Measurements from ENCODE around the gene NPW. TPM values are rescaled to one million over a fixed set of nuclear protein-coding genes. Genes with fewer than 3 reads are reported as not detected.

The NPW gene
- total RNA-seq, 1 donor: not detected

- H3K79me2 ChIP-seq (ENCODE audit: insufficient read depth, low read length): peaks cover 36% of the 10 kb centered on the region
- H3K27ac ChIP-seq (ENCODE audit: low read depth, low read length): peak within 1 kb of the TSS; percentile 21
Observed at GRCh38 chr16:2047330-2048115, 27.9 kb downstream of the NPW start, which contains the start of the genes NTHL1 and TSC2. NTHL1 (minus strand) TSS chr16:2047834; CDS start chr16:2047823, 11 bp downstream. TSC2 (plus strand) TSS chr16:2047985; CDS start chr16:2048616, 631 bp downstream.

GRCh38 chr16:2048116-2048543 lies 28.5 kb downstream of the NPW start:
- Histone ChIP-seq H4K20me1 (ENCODE audit: insufficient read depth, low read length) (peaks cover 1% of the 10 kb centered on the region), H3K4me2 (ENCODE audit: insufficient read depth, low read length) (peak overlapping the region; percentile 90), H3K4me1 (ENCODE audit: insufficient read depth, low read length) (peaks cover 13% of the 10 kb centered on the region), H3K79me2 (ENCODE audit: insufficient read depth, low read length) (peaks cover 36% of the 10 kb centered on the region), H3K27me3 (ENCODE audit: insufficient read depth, low read length) (no peaks in the 10 kb centered on the region), H3K27ac (ENCODE audit: low read depth, low read length) (peak overlapping the region; percentile 21), H3K36me3 (ENCODE audit: insufficient read depth, low read length) (peaks cover 22% of the 10 kb centered on the region), H3K4me3 (ENCODE audit: insufficient read depth, low read length) (peak overlapping the region; percentile 91), H2AFZ (ENCODE audit: low read length) (peak overlapping the region; percentile 81), H3K9me3 (ENCODE audit: low read depth, low read length) (no peaks in the 10 kb centered on the region)
- no peak for DNase-seq (ENCODE audit: insufficient read length, low spot score, missing footprints)
- no peak for TF ChIP-seq CTCF (IDR thresholded peaks at IDR 0.05; ENCODE audit: extremely low read depth, low read depth, low read length)

More at GRCh38 chr16:2047330-2048115, 27.9 kb downstream of the NPW start, which contains the start of the genes NTHL1 and TSC2:
- peak within 1 kb of the TSS; percentile 90 for H3K4me2 ChIP-seq (ENCODE audit: insufficient read depth, low read length)
- H3K27me3 ChIP-seq (ENCODE audit: insufficient read depth, low read length): no peaks in the 10 kb centered on the region
- peaks cover 18% of the 10 kb centered on the region for H3K36me3 ChIP-seq (ENCODE audit: insufficient read depth, low read length)
- no peaks in the 10 kb centered on the region for H3K9me3 ChIP-seq (ENCODE audit: low read depth, low read length)
- peaks cover 13% of the 10 kb centered on the region for H3K4me1 ChIP-seq (ENCODE audit: insufficient read depth, low read length)
- DNase-seq (ENCODE audit: insufficient read length, low spot score, missing footprints): peak; percentile 100
- no peak for TF ChIP-seq CTCF (IDR thresholded peaks at IDR 0.05; ENCODE audit: extremely low read depth, low read depth, low read length)
- peak within 1 kb of the TSS; percentile 81 for H2AFZ ChIP-seq (ENCODE audit: low read length)
- no peaks in the 10 kb centered on the region for H4K20me1 ChIP-seq (ENCODE audit: insufficient read depth, low read length)
- H3K4me3 ChIP-seq (ENCODE audit: insufficient read depth, low read length): peak within 1 kb of the TSS; percentile 91

GRCh38 chr16:2053211-2053610 lies 33.6 kb downstream of the NPW start:
- Histone ChIP-seq H2AFZ (ENCODE audit: low read length) (no peak overlapping the region), H4K20me1 (ENCODE audit: insufficient read depth, low read length) (peaks cover 16% of the 10 kb centered on the region), H3K4me3 (ENCODE audit: insufficient read depth, low read length) (no peak overlapping the region), H3K9me3 (ENCODE audit: low read depth, low read length) (no peaks in the 10 kb centered on the region), H3K27me3 (ENCODE audit: insufficient read depth, low read length) (no peaks in the 10 kb centered on the region), H3K79me2 (ENCODE audit: insufficient read depth, low read length) (peaks cover 29% of the 10 kb centered on the region), H3K27ac (ENCODE audit: low read depth, low read length) (no peak overlapping the region), H3K4me1 (ENCODE audit: insufficient read depth, low read length) (peaks cover 6% of the 10 kb centered on the region), H3K36me3 (ENCODE audit: insufficient read depth, low read length) (peaks cover 38% of the 10 kb centered on the region), H3K4me2 (ENCODE audit: insufficient read depth, low read length) (no peak overlapping the region)
- DNase-seq (ENCODE audit: insufficient read length, low spot score, missing footprints): no peak
- TF ChIP-seq CTCF (IDR thresholded peaks at IDR 0.05; ENCODE audit: extremely low read depth, low read depth, low read length): no peak

- H4K20me1 ChIP-seq (ENCODE audit: insufficient read depth, low read length): peaks cover 16% of the 10 kb centered on the region
- H3K79me2 ChIP-seq (ENCODE audit: insufficient read depth, low read length): peaks cover 22% of the 10 kb centered on the region
- no peak overlapping the region for H2AFZ ChIP-seq (ENCODE audit: low read length)
- peaks cover 44% of the 10 kb centered on the region for H3K36me3 ChIP-seq (ENCODE audit: insufficient read depth, low read length)
- H3K4me1 ChIP-seq (ENCODE audit: insufficient read depth, low read length): peaks cover 1% of the 10 kb centered on the region
- DNase-seq (ENCODE audit: insufficient read length, low spot score, missing footprints): no peak
- no peak for TF ChIP-seq CTCF (IDR thresholded peaks at IDR 0.05; ENCODE audit: extremely low read depth, low read depth, low read length)
- no peak overlapping the region for H3K4me3 ChIP-seq (ENCODE audit: insufficient read depth, low read length)
- H3K4me2 ChIP-seq (ENCODE audit: insufficient read depth, low read length): no peak overlapping the region
- H3K27ac ChIP-seq (ENCODE audit: low read depth, low read length): no peak overlapping the region
- H3K9me3 ChIP-seq (ENCODE audit: low read depth, low read length): no peaks in the 10 kb centered on the region
- no peaks in the 10 kb centered on the region for H3K27me3 ChIP-seq (ENCODE audit: insufficient read depth, low read length)
Observed at GRCh38 chr16:2053897-2054296, 34.3 kb downstream of the NPW start.
